ENCODE results near the gene CDK5RAP2.

The CDK5RAP2 gene

DNA sequence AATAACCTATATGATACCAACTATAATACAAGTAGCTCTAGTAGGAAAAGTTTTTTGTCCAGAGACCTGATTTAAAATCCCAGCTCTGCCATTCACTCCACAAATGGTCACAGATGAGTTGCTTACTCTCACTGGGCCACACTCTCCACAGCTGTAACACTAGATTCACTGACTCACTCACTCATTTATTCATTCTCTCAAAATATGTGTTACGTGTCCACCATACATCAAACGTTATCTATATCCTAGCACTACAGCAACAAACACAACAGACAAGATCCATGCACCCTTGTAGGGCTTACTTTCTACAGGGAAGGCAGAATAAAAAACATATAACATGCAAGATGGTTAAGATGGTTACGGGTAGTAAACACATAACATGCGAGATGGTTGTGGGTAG lies 146.3 kb downstream of the CDK5RAP2 start:
- DNase-seq, result no peak

DNA sequence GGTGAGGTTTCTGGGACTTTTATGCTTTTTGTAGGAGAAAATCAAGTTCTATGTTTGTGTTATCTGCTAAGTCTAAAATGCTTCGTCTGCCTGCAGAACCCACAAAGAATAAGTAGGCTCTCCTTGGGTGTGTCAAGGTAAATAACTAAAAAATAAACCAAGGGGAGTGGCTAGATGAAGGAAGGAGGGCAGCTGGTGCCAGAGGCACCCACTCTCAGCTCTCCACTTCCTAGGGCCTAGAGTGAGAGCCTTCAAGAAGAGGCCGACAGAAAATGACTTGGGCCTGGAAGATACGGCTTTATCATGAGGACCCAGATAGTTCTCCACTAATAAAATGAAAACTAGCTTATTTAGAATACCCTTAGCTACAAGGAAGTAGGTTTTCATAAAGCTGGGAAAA lies 147.4 kb downstream of the CDK5RAP2 start:
- no peak for DNase-seq

DNA sequence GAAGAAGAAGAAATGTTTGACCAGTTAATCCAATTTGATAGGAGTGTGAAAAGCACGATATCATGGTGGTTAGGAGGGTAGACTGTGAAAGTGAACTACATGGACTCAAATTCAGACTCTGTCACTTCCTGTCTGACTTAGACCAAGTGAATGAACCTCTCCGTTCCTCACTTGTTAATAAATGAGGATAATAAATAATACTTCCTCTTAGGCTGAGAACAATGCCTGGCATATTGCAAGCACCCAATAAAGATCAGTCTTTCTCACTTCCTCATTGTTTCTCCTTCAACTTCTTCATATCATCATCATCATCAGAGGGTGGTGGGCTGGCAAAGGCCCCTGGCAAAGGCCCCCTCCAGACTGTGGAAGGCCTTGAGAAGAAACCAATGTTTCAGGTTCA lies 148.7 kb downstream of the CDK5RAP2 start:
- no peak for DNase-seq

DNA sequence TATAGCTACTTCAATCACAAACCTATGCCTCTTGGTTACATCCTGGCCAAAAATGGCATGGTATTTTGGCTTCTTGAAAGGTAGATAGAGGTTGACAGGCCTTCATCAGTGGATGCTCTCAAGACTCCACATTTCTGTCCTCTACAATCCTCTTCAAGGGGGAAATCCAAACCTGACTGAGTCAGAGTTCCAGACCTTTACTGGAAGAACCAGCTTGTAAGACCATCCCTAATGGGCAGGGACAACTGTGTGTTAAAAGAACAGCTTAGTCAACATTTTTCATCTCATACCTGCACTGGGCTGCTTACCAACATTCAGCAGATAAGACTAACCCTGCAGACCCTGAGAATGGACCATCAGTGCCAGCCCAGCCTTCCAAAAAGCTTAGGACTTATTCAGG lies 155.7 kb downstream of the CDK5RAP2 start:
- DNase-seq, result no peak

DNA sequence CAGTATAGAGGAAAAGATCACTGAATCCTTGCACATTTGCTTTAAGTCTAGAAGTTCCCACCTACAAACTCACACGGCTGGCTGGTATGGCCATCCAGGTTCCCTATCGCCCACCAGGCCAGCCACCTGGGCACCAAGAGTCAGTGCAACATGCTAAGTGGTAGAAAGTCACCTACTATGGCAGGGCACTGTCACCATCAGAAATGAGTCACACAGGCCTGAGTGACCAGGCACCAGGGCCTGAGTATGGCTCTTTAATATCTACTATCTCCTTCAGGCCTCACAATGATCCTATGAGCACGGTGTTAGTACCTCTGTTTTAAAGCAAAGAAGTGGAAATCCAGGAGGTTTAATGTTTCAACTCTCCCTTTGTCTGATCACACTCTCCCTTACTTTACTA lies 156.2 kb downstream of the CDK5RAP2 start:
- no peak for DNase-seq

DNA sequence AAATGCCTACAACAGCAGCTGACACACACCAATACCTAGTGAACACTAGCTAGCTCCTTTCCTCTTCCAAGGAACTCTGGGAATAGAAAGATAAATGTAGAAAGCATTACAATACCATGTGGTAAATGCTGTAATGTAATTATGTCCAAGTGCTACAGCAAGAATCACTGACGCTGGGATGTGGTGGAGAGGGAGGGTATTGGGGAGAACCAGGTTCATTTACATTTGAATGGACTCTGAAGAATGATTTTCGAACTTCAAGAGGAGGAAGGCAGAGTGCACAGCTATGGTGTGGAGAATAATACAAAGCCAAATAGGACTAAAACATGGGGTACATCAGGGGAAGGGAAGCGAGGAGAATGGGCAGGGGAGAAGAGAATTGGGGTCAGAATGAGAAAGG lies 158.0 kb downstream of the CDK5RAP2 start:
- no peak for DNase-seq

DNA sequence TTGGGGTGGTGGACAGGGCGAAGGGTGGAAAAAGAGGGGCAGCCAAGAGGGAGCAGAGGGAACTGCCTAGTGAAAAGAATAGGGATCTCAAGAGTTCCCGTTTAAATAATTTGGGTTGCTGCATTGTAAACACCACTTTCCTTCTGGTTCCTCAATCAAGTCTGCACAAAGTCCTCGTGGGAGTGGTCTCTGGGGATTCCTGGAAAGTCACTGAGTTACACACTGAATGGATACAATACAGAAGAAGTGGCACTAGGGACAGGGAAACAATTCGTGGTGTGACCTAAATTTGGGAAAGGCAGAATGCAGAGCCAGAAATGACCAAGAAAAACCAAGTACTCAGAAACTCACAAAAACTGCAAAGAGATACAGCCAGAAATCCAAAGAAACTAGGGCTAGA lies 161.7 kb downstream of the CDK5RAP2 start:
- DNase-seq, result no peak

DNA sequence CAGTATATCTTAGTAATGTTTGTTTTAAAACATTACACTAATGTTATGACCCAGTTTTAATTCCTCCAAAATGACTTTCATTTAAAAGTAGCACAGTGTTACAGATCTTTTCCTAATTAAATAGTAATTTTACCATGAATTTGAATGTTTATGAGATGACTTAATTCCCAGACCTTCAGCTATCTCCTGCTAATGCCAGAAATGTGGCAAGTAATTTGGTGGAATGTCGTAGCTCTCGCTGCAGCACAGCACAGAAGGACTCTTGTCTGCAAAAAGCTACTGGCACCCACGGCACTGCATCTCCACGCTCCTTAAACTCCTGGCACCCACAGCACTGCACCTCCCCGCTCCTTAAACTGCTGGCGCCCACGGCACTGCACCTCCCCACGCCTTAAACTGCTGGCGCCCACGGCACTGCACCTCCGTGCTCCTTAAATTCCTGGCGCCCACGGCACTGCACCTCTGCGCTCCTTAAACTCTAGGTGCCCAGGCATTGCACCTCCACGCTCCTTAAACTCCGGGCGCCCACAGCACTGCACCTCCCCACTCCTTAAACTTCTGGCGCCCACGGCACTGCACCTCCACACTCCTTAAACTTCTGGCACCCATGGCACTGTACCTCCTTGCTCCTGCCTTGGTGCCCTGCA lies 163.1 kb downstream of the CDK5RAP2 start:
- no peak for DNase-seq

DNA sequence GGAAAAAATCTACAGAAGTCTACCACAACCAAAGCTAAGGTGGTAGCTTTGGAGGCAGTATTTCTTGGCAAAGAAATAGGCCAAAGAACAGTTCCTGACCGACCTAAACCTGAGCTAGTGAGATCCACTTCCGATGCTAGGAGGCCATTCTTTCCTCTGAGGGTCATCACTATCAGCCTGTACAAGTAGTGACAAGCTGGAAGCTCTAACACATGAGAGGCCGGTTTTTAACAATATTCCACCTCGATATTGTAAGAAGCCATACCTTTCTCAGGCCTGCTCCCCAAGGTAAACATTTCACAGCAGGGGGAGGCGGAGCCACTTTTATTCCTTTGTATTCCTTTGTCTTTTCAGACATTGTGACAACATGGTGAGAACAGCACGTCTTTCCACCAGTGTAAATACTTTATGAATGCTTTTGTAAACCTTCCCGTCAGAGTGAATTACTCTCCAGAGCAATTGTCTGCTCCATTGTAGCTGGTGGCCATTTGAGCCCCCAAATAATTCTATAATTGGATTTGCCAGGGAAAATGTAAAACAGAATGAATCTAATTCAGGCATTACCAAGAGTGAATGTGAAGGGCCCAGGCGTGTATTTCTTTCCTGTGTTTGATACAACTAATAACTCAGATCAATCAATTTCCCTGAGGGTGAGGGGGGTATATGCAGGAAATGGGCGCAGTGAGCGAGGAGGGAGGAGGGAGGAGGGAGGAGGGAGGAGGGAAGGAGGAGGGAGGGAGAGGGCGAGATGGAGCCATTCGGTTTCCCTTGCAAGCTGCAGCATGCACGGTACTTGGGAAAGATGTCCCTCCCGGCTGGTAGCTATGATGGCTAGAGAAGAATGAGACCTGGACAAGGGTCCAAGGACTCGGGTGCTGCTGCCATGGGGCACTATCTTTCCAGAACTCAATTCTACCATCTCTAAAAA lies 166.6 kb downstream of the CDK5RAP2 start:
- DNase-seq, result no peak

DNA sequence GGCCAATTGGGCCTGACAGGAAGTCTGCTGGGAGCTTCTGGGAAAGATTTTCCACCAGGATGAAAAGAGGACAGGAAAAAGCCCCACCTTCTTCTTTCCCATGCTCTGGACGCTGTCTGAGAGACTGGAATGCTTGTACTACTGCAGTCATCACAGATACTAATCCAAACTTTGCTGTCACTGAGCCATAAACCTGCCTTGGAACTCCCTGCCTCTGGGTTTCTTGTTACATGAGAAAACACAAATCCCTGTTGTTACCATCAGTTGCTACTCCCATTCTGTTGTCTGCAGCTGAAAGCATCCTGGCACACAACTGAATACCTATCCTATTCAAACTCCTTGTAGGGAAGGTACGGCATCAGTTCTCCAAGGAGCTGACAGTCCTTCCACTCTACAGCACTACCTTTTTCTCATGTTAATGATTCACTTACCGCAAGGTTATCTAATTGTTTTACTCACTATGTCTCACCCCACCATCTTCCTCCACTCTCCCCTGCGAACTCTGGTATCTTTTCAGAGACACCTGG lies 167.5 kb downstream of the CDK5RAP2 start:
- no peak for DNase-seq

DNA sequence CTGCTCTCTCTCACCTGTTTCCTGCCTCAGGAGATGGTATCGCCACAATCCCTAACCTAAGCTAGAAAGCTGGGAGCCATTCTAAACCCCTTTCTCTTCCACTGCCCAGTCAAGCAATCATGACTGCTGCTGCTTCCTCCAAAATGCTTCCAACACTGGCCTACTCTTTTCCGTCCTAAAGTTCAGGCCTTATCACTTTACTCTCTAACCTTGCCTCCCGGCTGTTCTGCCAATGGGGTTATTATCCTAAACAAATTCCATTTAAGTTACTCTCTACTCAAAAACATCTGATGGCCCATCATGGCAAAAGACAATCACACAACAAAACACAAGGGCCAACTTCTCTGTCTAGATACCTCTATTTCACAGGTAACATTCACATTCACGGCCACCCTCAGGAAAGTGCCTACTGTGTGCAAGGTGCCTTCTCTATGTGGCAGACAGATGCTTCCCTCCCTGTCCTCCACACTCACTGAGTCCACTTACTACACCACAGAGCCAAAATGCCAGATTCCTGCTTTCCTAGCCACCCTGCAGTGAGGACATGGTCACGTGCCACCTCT lies 168.0 kb downstream of the CDK5RAP2 start:
- no peak for DNase-seq

DNA sequence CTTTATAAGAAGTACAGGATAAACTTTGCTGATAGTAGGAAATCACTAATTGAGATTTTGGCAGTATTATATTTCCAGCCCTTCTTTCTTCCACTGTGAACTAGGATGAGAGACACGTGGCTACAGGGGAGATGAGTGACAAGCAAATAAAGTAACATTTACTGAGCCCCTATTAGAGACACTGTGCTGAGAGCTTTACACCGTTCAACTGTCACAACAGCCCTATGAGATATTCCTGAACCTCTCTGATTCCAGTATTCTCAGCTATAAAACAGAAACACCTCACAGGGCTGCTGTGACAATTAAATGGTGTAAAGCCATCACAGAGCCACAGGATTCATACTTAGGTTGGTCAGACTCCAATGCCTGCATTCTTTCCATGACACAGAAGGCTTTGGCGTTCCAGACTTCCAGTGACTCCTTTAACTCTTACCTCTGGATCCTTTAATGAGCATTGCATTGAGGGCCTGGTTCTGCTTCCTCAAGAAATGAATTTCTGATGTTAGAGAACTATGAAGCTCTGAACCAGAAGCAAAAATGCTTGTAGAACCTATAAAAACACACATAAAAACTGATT lies 169.0 kb downstream of the CDK5RAP2 start:
- no peak for DNase-seq

DNA sequence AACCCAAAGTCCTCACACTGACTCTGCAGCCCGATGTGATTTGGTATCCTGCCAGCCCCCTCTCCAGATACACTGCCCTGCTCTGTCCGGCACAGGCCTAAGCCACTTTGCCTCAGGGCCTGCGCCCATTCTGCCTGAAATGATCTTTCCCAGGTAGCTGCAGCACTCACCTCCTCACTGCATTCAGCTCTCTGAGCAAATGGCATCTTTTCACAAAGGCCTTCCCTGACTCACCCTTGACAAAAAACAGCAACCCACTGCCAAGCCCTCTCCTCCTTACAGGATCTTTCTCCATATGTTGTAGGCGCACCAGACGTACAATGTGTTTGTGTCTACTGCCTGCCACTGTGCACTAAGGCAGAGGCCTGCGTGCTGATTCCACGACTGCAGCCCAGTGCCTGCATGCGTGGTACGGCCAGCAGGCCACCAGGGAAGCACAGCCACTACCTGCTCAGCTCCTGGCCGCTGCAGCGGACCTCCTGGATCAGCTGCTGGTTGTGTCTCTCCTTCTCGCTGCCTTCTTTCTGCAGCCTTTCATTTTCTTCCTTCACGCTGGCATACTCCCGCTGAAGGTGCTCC lies 171.2 kb downstream of the CDK5RAP2 start:
- DNase-seq, result no peak

DNA sequence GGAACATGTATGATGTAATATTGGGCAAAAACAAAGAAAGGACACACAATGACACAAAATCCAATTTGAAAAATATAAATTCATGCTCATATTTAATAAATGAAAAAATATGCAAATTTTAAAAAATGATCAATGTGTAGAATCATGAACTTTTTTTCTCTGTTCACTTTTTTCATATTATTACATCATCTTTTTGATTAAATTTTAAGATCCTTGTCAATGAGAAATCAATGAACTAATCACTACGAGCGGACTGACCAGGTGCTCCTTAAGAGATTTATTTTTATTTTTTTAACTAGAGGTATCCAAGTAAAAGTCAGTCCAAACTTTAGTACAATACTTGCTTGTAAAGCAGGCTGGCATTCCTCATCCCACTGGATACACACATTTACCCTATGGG lies 174.1 kb downstream of the CDK5RAP2 start:
- DNase-seq, result no peak

DNA sequence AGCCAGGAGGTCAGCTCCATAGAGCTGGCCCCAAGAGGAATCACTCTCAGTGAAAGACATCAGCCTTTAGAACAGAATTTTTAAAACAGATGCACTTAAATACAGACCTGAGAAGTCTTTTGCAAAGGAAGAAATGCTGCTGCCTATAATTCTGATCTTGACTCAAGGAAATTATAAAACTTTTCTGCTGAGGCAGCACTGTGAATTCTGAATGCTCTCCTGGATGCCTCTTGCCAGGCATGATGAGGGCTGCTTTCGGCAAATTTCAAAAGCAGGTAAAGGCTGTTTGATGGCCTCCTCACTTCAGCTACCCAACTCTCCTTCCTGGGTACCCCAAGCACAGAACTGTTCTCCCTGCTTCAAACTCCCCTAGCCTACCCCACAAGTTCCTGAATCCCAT lies 174.8 kb downstream of the CDK5RAP2 start:
- no peak for DNase-seq

DNA sequence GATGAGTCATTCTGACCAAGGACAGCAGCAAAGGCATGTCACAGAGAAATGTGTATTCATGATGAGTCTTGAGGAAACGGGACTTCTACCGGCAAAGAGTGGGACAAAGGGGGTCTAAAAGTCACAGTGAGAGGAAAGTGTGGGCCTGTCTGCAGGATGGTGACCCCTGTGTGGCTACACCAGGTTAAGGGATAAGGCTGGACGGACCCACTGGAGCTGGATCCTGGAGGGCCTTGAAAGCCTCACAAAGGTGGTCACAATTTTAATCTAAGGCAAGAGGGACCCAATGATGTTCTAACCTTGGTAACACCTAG lies 176.5 kb downstream of the CDK5RAP2 start:
- DNase-seq, result no peak

DNA sequence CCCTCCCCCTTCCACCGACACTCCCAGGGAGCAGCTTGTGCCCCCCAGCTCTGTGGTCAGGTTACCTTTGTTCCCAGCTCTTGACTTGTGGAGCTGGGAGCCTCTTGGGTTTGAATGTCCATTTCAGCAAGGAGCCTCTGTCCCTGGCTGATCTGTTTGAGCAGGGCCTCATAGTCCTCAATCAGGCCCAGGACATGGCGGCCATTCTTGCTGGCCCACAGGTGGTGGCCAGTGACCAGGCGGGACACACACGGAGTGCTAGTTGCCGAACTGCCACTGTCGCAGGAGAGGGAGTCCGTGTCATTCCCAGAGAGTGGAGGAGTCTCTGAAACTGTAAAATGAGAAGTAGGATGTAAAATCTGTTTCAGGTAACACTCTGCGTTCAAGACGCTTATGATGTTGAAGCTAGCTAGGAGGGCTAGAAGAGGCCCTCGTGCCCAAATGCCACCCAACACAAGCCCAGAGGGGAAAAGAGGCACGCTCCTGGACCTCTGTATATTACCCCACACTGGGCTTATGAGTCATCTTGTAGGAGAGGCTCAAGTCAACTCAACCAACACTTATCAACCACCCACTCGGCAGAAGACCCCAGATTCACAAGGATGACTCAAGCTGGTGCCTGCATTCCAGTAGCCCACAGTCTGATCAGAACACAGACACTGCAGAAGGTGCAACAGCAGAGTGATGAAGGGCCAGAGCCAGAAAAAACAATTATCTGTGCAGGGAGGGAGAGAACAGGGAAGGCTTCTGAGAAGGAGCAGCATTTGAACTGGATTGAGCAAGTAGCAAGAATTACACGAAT lies 177.0 kb downstream of the CDK5RAP2 start:
- no peak for DNase-seq

DNA sequence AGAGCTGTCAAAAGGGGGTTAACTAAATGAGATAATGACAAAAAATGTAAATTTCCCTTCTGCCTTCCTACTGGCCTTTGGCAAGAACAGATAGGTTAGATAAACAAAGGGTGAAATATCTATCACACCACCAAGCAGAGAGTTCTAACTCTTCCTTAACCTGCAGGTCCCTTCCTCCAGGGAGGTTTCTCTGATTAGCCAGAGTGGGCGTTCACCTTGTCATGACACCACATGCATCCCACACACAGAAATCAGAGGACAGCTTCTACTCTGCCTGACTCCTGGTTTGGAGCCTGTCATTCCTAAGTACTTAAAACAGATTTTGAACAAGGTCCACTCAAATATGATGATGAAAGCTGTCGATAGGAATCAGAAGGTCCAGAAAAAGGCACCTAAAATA lies 180.0 kb downstream of the CDK5RAP2 start:
- no peak for DNase-seq

DNA sequence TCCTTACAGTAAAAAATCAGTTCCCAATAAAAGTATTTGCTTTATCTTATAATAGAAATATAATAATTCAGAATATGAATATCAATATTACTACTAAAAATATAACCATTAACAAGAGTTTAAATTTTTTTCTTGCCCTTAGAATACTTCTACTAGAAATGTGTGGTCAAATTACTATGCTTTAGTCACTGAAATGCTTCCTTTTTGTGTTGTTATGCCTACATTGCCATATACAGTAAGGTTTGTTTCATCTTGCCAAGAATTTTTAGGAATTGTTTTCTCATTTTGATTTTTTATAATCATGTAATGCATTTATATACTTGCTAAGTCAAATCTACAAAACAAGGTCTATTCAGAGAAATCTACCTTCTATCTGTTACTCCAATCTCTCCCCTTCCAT lies 181.7 kb downstream of the CDK5RAP2 start:
- DNase-seq, result no peak

DNA sequence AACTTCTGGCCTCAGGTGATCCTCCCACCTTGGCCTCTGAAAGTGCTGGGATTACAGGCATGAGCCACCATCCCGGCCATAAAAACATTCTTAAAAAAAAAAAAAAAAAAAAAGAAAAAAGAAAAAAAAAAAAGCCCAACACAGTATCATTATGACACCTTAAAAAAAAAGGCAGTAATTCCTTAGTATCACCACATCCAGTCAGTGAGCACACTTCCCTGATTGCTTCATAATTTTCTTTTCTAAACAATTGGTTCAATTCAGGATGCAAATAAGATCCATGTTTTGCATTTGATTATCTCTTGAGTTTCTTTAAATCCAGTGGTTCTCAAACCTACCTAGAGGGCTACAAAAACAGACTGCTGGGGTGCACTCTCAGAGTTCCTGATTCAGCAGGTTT lies 182.5 kb downstream of the CDK5RAP2 start:
- DNase-seq, result no peak

DNA sequence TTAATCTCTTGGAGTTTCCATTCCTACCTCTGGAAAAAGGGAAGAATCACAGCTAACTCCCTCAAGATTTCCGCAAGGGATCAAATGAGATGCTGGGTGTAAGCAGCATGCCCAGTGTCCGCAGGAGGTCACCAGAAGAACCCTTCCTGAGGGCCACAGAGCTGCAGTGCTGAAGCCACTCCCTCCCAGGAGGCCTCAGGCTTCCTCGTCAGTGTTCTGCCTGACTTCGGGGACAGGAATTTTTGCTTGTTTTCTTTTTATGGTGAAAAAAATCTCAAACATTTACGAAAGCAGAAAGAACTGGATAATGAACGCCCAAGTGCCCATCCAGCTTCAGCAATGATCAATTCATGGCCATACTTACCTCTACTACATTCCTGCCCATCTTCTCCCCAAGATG lies 183.0 kb downstream of the CDK5RAP2 start:
- DNase-seq, result no peak

DNA sequence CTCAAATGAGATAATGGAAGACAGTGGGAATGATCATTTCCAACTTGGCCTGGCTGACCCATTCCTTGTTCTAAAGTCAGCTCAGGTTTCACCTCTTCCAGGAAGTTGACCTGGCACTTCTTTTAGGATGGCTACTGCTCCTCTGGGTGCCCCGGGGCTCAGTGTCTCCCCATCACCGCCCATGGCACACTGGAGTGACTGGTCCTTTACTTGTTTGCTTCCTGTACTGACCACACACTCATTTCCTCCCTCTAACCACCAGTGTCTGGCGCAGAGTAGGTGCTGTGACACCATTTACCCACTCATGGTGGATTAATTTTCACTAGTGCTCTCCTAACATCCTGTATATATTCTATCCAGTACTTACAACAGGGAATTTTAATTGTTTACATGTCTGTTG lies 183.5 kb downstream of the CDK5RAP2 start:
- no peak for DNase-seq

DNA sequence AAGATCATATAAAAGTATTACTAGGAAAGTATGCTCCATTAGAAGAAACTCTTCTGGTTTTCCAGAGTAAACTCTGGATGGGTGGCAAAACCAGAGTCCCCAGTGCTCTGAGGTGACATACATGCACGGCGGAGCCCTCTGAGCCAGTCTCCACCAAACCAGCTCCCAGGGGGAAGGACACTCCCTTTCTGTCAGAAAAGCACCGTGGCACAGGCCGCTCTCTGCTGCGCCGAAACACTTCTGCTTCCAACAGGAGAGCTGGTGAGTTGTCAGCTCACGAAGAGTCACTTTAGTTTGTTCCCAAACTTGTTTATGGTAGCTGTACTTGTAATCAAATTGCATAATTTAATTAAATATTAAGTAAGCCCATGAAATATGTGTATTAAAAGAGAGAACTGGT lies 184.6 kb downstream of the CDK5RAP2 start:
- no peak for DNase-seq

Data from NCI-H524 (cell line).